DND-41 (cell line): Measurements from ENCODE around the gene NBAS.

Source experiments
- ATAC-seq: fragments of 200-7000 bp; cut with Tn5 transposase; 3 replicates; pipeline ENCODE4 v1.9.1; 2021; ENCODE audit warnings: low read depth; ENCODE audit not compliant: insufficient read depth
- DNase-seq: peaks from one replicate; pipeline ENCODE4 v3.0.0-alpha.2; 2020
- H2AFZ ChIP-seq: 2 replicates; pipeline ENCODE4 v1.6.0; 2012; ENCODE audit warnings: low read depth, low read length
- H3K27ac ChIP-seq: 2 replicates; pipeline ENCODE4 v1.5.1; 2012; ENCODE audit warnings: low read length, inconsistent platforms
- H3K27me3 ChIP-seq: fragments of 200-600 bp; sonication (generic); 2 replicates; pipeline ENCODE4 v1.6.0; 2012; ENCODE audit warnings: low read length, mild to moderate bottlenecking, inconsistent platforms; ENCODE audit not compliant: insufficient read depth, poor library complexity
- H3K36me3 ChIP-seq: 2 replicates; pipeline ENCODE4 v1.5.1; 2012; ENCODE audit warnings: low read length, inconsistent platforms; ENCODE audit not compliant: insufficient read depth
- H3K4me1 ChIP-seq: 2 replicates; pipeline ENCODE4 v1.5.1; 2012; ENCODE audit warnings: mild to moderate bottlenecking, low read length; ENCODE audit not compliant: insufficient read depth
- H3K4me2 ChIP-seq: 2 replicates; pipeline ENCODE4 v1.6.0; 2012; ENCODE audit warnings: mild to moderate bottlenecking, moderate library complexity, low read length, inconsistent platforms; ENCODE audit not compliant: insufficient read depth
- H3K4me3 ChIP-seq, 2 experiments: fragments of 200-600 bp in 1 of 2; shearing (Covaris generic) in 1 of 2; 2 replicates each; pipeline ENCODE4 v1.5.1; 2012 to 2016; ENCODE audit warnings: inconsistent platforms in 2 of 2, low read length in 2 of 2, mild to moderate bottlenecking in 2 of 2, low read depth in 1 of 2, moderate library complexity in 1 of 2
- H3K79me2 ChIP-seq: 2 replicates; pipeline ENCODE4 v1.6.0; 2012; ENCODE audit warnings: low read length, inconsistent platforms; ENCODE audit not compliant: insufficient read depth
- H3K9ac ChIP-seq: 2 replicates; pipeline ENCODE4 v1.6.0; 2012; ENCODE audit warnings: low read depth, mild to moderate bottlenecking, inconsistent platforms, low read length, moderate library complexity
- H3K9me3 ChIP-seq: 2 replicates; pipeline ENCODE4 v1.5.1; 2012; ENCODE audit warnings: low read length, moderate library complexity, mild to moderate bottlenecking, inconsistent platforms; ENCODE audit not compliant: insufficient read depth, severe bottlenecking
- H4K20me1 ChIP-seq: 2 replicates; pipeline ENCODE4 v1.6.0; 2012; ENCODE audit warnings: low read length; ENCODE audit not compliant: insufficient read depth
- CTCF ChIP-seq: IDR thresholded peaks from 2 replicates; pipeline ENCODE4 v1.5.1; 2012; ENCODE audit warnings: borderline replicate concordance, low read length, moderate library complexity, mild to moderate bottlenecking; ENCODE audit not compliant: poor library complexity, severe bottlenecking; ENCODE audit errors: extremely low read depth
- EZH2 ChIP-seq: IDR thresholded peaks from 3 replicates; pipeline ENCODE4 v1.6.1; 2012; ENCODE audit warnings: borderline replicate concordance, low read depth, mild to moderate bottlenecking, moderate library complexity, low read length, inconsistent platforms; ENCODE audit not compliant: severe bottlenecking

NBAS gene

GRCh38 chr2:15225131-15225530 is 336.0 kb downstream of the NBAS start:
- H3K4me1 ChIP-seq: no peaks in the 10 kb centered on the region
- ATAC-seq (no peak), DNase-seq (no peak)
- no peaks in the 10 kb centered on the region for H3K79me2 ChIP-seq
- H3K27me3 ChIP-seq: no peaks in the 10 kb centered on the region
- H4K20me1 ChIP-seq: no peaks in the 10 kb centered on the region
- H3K9me3 ChIP-seq: no peaks in the 10 kb centered on the region
- no peak overlapping the region for H3K9ac ChIP-seq
- H3K4me3 ChIP-seq: no peak overlapping the region
- no peak for TF ChIP-seq CTCF
- no peak for TF ChIP-seq EZH2
- 0 out of 2 replicates have a peak, but pooled peaks cover 4% of the 10 kb centered on the region for H3K36me3 ChIP-seq
- no peak overlapping the region for H2AFZ ChIP-seq
- no peak overlapping the region for H3K4me2 ChIP-seq
- no peak overlapping the region for H3K27ac ChIP-seq

GRCh38 chr2:15224641-15225040 is 336.5 kb downstream of the NBAS start:
- DNase-seq: no peak
- no peak for TF ChIP-seq CTCF
- TF ChIP-seq EZH2: no peak
- Histone ChIP-seq H3K27me3 (no peaks in the 10 kb centered on the region), H3K27ac (no peak overlapping the region), H3K9ac (no peak overlapping the region), H4K20me1 (no peaks in the 10 kb centered on the region), H3K4me3 (no peak overlapping the region), H3K79me2 (no peaks in the 10 kb centered on the region), H3K9me3 (no peaks in the 10 kb centered on the region), H3K4me2 (no peak overlapping the region), H2AFZ (no peak overlapping the region), H3K4me1 (no peaks in the 10 kb centered on the region), H3K36me3 (0 out of 2 replicates have a peak, but pooled peaks cover 4% of the 10 kb centered on the region)
- ATAC-seq: no peak

GRCh38 chr2:15223887-15224286 is 337.2 kb downstream of the NBAS start:
- no peak overlapping the region for H3K27ac ChIP-seq
- no peak overlapping the region for H3K4me3 ChIP-seq
- H3K9me3 ChIP-seq: no peaks in the 10 kb centered on the region
- no peak overlapping the region for H3K4me2 ChIP-seq
- no peak for DNase-seq
- TF ChIP-seq EZH2 (no peak), CTCF (no peak)
- ATAC-seq: no peak
- H3K27me3 ChIP-seq: no peaks in the 10 kb centered on the region
- no peaks in the 10 kb centered on the region for H3K79me2 ChIP-seq
- no peak overlapping the region for H2AFZ ChIP-seq
- no peak overlapping the region for H3K9ac ChIP-seq
- H4K20me1 ChIP-seq: no peaks in the 10 kb centered on the region
- 0 out of 2 replicates have a peak, but pooled peaks cover 4% of the 10 kb centered on the region for H3K36me3 ChIP-seq
- H3K4me1 ChIP-seq: no peaks in the 10 kb centered on the region

GRCh38 chr2:15222856-15223255 is 338.3 kb downstream of the NBAS start:
- no peak for ATAC-seq
- no peaks in the 10 kb centered on the region for H3K36me3 ChIP-seq
- H2AFZ ChIP-seq: no peak overlapping the region
- H3K4me3 ChIP-seq: no peak overlapping the region
- no peaks in the 10 kb centered on the region for H3K27me3 ChIP-seq
- H3K4me1 ChIP-seq: no peaks in the 10 kb centered on the region
- no peak overlapping the region for H3K9ac ChIP-seq
- TF ChIP-seq CTCF (no peak), EZH2 (no peak)
- H3K9me3 ChIP-seq: no peaks in the 10 kb centered on the region
- DNase-seq: no peak
- H3K4me2 ChIP-seq: no peak overlapping the region
- no peak overlapping the region for H3K27ac ChIP-seq
- H3K79me2 ChIP-seq: no peaks in the 10 kb centered on the region
- no peaks in the 10 kb centered on the region for H4K20me1 ChIP-seq
